Stimulated activated CD4-positive, alpha-beta T cell treated with anti-CD3 and anti-CD28 coated beads, TNF-alpha, amount 100 ng/mL, for 1 hour (primary cell): Measurements from ENCODE around the gene NOX3.
"Not testable (repeated sequence)": the region's sequence is repeated elsewhere in the genome, so short reads cannot be mapped to it uniquely, and the experiment has no call there.

Source experiments
- DNase-seq, 3 donors: peaks; one replicate each; pipeline ENCODE4 v3.0.0-alpha.2; 2020; ENCODE audit warnings: low read depth in 3 of 3, low spot score in 1 of 3

NOX3 gene, protein sequence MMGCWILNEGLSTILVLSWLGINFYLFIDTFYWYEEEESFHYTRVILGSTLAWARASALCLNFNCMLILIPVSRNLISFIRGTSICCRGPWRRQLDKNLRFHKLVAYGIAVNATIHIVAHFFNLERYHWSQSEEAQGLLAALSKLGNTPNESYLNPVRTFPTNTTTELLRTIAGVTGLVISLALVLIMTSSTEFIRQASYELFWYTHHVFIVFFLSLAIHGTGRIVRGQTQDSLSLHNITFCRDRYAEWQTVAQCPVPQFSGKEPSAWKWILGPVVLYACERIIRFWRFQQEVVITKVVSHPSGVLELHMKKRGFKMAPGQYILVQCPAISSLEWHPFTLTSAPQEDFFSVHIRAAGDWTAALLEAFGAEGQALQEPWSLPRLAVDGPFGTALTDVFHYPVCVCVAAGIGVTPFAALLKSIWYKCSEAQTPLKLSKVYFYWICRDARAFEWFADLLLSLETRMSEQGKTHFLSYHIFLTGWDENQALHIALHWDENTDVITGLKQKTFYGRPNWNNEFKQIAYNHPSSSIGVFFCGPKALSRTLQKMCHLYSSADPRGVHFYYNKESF

GRCh38 chr6:155455766-155456165 lies at the start of gene NOX3:
Gene NOX3 (minus strand): TSS chr6:155455839. CDS start chr6:155455800, 39 bp downstream.
- DNase-seq, result no peak

- no peak for DNase-seq
These were observed 49.4 kb upstream of the NOX3 start for GRCh38 chr6:155504848-155505607.

DNA sequence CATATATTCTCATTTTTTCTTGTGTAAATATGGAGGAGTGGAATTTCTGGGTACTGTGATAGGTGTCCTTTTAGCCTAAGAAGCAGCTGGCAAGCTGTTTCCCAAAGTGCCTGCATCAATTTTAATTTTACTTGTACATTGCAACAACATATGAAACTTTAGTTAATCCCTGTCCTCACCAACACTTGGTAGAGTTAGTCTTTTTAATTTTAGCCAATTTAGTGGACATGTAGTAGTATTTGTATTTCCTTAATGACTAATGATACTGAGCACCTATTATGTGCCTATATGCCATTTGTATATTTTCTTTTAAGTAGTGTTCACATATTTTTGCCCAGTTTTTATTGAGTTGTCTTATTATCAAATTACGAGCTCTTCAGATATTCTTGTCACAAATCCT lies 46.8 kb upstream of the NOX3 start:
- no peak for DNase-seq

GRCh38 chr6:155499574-155499973 lies 43.9 kb upstream of the NOX3 start:
- no peak for DNase-seq

GRCh38 chr6:155498370-155498769 lies 42.7 kb upstream of the NOX3 start:
- no peak for DNase-seq

DNA sequence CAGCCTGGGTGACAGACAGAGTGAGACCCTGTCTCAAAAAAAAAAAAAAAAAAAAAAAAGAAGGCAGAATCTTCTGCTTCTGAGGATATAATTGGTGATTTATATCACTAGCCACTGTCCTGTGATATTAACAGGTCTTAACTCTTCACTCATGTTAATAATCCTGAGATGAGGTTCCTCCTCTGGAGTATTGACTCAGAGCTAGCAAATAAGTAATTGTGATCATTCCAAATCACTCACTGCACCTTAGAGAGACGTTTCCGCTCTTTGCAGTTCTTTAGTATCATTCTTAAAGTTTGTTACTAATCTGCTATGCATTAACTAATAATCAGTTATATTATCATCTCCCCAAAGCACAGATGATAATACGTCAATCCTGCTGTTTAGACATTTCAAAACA lies 41.6 kb upstream of the NOX3 start:
- DNase-seq, result no peak

DNA sequence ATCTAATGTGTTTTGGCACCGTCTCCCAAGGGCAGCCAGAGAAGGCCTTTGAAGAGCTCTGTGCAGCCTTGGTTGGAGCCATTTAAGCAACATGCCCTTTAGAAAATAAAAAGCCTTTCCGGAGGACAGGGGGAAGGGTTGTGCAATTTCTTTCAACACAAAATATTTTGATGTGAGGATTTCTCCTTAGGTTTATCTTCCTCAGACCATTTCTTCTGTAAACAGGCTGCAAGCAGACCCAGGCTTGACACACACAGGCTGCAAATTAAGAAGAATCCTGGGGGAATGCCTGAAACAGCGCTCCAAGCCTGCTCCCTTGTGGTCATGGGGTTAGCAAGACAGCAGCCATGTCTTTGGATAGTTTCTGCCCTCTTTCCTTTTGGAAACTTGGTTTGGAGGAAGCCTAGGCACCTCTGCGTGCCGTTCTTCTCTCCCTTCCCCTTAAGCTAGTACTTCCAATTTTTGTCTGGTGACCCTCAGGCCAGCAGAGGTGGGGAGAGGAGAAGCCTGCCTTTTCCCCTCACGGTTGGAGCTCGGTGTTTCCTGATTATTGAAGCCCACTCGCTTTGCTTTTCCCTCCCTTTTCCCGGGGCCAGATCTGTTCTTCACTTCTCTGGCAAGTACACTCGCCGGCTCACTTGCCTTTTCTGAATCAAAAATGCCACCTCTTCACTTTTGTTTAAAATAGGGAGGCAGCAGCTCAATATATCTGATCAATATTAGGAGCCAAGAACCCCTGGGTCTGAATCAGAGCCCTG lies 39.6 kb upstream of the NOX3 start:
- no peak for DNase-seq

DNA sequence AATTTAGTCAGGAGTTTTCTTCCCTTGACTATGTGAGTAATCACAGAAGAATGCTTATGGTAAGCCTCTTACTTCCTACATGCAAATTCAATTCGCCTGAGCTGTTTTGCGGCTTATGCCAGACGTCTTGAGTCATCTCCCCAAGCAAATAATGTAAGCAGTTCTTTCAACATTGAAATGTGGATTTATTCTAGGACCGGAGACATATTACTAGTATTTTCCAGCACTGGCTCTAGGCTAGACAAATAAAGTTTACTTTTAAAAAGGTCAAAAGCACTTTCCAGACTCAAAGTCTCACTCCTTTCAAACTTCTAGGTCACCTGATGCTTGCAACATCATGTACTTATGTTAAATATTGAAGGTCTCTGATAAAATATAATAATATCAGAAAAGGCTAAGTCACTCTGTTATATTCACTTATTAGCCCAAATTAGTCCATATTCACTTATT lies 38.1 kb upstream of the NOX3 start:
- no peak for DNase-seq

- DNase-seq, result no peak
These were observed 37.5 kb upstream of the NOX3 start for GRCh38 chr6:155493026-155493693.

DNA sequence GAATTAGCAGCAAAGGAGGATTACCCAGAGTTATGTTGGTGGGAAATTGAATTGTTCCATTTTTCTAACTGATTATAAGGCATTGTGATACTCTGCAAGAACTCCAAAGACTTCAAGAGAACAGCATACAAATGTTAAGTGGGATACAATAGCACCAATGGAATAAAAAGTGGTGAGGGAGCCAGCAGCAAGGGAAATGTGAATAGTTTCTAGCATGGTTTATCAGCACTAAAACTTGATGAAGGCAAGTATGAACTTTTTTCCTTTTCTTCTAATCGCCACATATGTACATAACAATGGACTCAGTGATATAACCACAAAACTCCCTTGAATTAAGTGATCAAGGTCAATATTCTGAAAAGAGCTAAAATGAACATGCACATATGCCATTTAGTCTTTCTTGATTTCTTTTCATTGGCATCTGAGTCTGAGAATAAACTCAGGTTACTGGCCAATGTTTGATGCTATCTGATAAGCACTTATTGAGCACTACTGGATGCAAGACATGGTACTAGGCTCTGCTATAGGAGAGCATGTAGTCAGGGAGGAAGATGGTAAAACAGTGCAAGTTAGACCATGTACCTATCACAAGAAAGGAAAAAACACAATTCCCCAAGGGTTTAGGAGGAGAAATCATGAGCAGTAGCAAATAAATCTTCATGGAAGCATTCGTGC lies 36.6 kb upstream of the NOX3 start:
- no peak for DNase-seq

GRCh38 chr6:155491421-155491820 lies 35.8 kb upstream of the NOX3 start:
- no peak for DNase-seq

DNA sequence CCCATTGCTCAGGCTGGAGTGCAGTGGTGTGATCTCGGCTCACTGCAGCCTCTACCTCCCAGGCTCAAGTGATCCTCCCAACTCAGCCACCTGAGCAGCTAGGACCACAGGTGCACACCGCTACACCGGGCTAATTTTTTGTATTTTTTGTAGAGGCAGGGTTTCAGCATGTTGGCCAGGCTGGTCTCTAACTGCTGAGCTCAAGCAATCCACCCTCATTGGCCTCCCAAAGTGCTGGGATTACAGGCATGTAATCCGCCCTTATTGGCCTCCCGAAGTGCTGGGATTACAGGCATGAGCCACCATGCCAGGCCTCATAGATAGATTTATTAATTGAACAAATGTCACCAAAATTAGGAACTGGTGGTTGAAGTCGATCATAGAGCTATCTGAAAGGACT lies 32.6 kb upstream of the NOX3 start:
- DNase-seq, result not testable (repeated sequence)

DNA sequence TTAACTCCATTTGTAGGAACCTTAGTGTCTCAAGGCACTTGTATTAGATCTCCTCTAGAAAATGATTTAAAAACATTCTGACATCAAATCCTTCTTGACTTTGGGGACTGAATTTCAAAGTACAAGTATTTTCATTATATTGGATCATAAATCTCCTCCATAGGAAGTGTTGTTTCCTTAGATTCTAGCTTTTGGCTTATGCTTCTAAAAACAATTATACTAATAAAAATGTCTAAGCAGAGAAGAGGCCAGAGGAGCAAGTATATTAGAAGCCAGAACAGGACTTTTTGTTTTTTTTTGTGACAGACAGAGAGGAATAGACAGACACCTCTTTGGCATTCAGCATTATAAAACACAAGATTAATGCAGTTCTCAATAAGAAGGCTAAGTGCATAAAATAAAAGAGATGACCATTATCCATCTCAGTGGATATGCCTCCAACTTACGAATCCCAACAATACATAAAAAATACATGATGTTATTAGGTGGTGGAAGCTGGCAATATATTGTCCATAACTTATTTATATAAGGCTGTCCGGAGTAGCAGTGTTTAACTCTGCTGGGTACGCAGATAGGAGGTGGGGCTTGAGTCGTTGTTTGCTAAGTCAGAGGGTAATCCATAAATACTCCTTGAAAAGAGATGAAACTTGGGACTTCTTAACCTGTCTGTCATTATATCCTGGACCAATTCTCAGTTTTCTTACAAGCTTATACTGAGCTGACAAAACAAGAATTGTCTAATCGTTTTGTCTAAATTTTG lies 31.9 kb upstream of the NOX3 start:
- no peak for DNase-seq

GRCh38 chr6:155486721-155487294 lies 31.2 kb upstream of the NOX3 start:
- DNase-seq, result no peak

DNA sequence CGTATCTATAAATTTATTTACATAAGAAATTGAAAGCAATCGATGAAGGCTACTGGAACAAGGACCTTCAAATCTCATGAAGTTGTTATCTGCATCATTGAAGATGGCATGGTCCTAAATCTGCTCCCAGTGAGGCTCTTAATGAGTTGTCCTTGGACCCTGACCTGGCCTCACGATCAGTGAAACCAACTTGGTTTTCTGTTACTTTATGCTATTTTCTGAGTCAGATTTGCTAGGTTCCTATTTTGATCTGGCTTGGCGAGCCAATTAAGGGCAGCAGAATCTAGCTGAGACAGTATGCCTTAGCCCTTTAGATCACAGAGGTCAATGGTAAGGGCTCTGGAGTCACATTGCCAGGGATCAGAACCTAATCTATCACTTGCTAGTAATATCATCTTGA lies 30.1 kb upstream of the NOX3 start:
- DNase-seq, result no peak

- no peak for DNase-seq
These were observed 28.2 kb upstream of the NOX3 start for GRCh38 chr6:155483858-155484257.

DNA sequence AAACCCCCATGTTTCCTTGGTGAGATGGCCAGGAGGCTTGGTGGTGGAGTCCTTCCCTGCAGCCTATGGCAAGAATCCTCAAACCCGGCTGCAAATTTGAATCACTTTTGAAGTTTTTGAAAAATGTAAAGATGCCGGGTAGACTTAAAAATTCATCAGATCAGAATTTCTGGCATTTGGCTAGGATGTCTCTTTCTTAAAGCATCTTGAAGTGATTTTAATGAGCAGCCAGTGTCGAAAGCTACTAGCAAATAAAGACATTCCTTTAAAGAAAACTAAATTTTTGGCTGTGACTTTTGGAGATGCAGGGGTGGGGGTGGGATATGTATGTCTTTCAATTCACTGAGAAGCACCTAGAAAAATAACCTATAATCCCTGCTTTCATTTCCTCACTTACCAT lies 25.6 kb upstream of the NOX3 start:
- no peak for DNase-seq

GRCh38 chr6:155473741-155474140 lies 18.1 kb upstream of the NOX3 start:
- DNase-seq, result no peak

GRCh38 chr6:155472886-155473285 lies 17.2 kb upstream of the NOX3 start:
- no peak for DNase-seq
